HCT116 (cell line): ENCODE results near the gene GNB1L. TPM values are rescaled to one million over a fixed set of nuclear protein-coding genes. Genes with fewer than 3 reads are reported as not detected.

ENCODE experiments used
- ATAC-seq: fragments of 200-7000 bp; cut with Tn5 transposase; 2 replicates; pipeline ENCODE4 v1.9.1; 2020; ENCODE audit warnings: mild to moderate bottlenecking, moderate library complexity
- BruUV-seq: library from RNA; stranded (reverse); fragments of 400-500 nt; replicated peaks from 2 replicates; lab custom pipeline; 2021; lab: Mats Ljungman, UMichigan
- CTCF ChIA-PET: fragments of 300-600 bp; sonication (Branson Sonifier 250); formaldehyde crosslinking; loops from one replicate; lab custom pipeline; 2021; ENCODE audit warnings: antibody characterized with exemption; lab: Charles Lee
- POLR2A ChIA-PET: fragments of 300-600, 350-600 bp; sonication (Branson Sonifier 250); formaldehyde crosslinking; loops from one replicate; lab custom pipeline; 2021; ENCODE audit warnings: antibody characterized with exemption; lab: Charles Lee
- RAD21 ChIA-PET, 2 experiments: fragments of 300-600 bp; sonication (Branson Sonifier 250); formaldehyde crosslinking; loops; one replicate each; lab custom pipeline; 2023; ENCODE audit warnings: low total read pairs in 2 of 2; ENCODE audit not compliant: uncharacterized antibody in 2 of 2, unreplicated experiment in 2 of 2, low non-redundant PET in 1 of 2; lab: Charles Lee
- DNase-seq: peaks from one replicate; pipeline ENCODE4 v3.0.0-alpha.2; 2010; ENCODE audit warnings: low read depth, low spot score
- H2AFZ ChIP-seq: fragments of 200-600 bp; shearing (Covaris generic), sonication (generic); 2 replicates; pipeline ENCODE4 v1.6.1; 2017; ENCODE audit warnings: low read depth, mixed run types, mixed read lengths, antibody characterized with exemption, low read length; ENCODE audit not compliant: poor library complexity, severe bottlenecking
- H3K27ac ChIP-seq: 2 replicates; pipeline ENCODE4 v1.5.1; 2012; ENCODE audit warnings: low read depth, low read length
- H3K27me3 ChIP-seq: fragments of 200-600 bp; sonication (generic); 2 replicates; pipeline ENCODE4 v1.6.1; 2016; ENCODE audit warnings: mixed run types, low read length, mixed read lengths; ENCODE audit not compliant: insufficient read depth
- H3K36me3 ChIP-seq, 2 experiments: fragments of 200-500 bp in 1 of 2; fragments of 200-600 bp in 1 of 2; sonication (Bioruptor generic) in 1 of 2; sonication (generic) in 1 of 2; 2 replicates each; pipeline versions ENCODE4 v1.5.1 to v1.6.1; 2014 to 2016; ENCODE audit warnings: low read length in 2 of 2, inconsistent platforms in 1 of 2, mixed read lengths in 1 of 2, mixed run types in 1 of 2; ENCODE audit not compliant: insufficient read depth in 2 of 2, control insufficient read depth in 1 of 2
- H3K4me1 ChIP-seq, 2 experiments: fragments of 200-600 bp in 1 of 2; sonication (generic) in 1 of 2; 2 replicates each; pipeline versions ENCODE4 v1.5.1 to v1.6.1; 2012 to 2017; ENCODE audit warnings: low read length in 2 of 2, inconsistent platforms in 1 of 2, mild to moderate bottlenecking in 1 of 2, mixed read lengths in 1 of 2, mixed run types in 1 of 2, moderate library complexity in 1 of 2; ENCODE audit not compliant: insufficient read depth in 2 of 2, control insufficient read depth in 1 of 2
- H3K4me2 ChIP-seq: fragments of 200-600 bp; sonication (generic); 2 replicates; pipeline ENCODE4 v1.6.1; 2017; ENCODE audit warnings: mixed run types, low read length, mixed read lengths
- H3K4me3 ChIP-seq, 2 experiments: fragments of 200-600 bp in 1 of 2; sonication (generic) in 1 of 2; replicated peaks in 1 of 2; 2 replicates each; pipeline ENCODE4 v1.5.1; 2011 to 2016; ENCODE audit warnings: low read length in 2 of 2, control low read depth in 1 of 2, low read depth in 1 of 2, mild to moderate bottlenecking in 1 of 2, mixed read lengths in 1 of 2, mixed run types in 1 of 2
- H3K79me2 ChIP-seq: fragments of 200-600 bp; sonication (generic); 2 replicates; pipeline ENCODE4 v1.6.1; 2017; ENCODE audit warnings: mild to moderate bottlenecking, mixed run types, low read length, moderate library complexity, mixed read lengths; ENCODE audit not compliant: insufficient read depth
- H3K9ac ChIP-seq: fragments of 200-600 bp; sonication (generic); 2 replicates; pipeline ENCODE4 v1.6.1; 2016; ENCODE audit warnings: low read length, mixed read lengths
- H3K9me2 ChIP-seq: fragments of 200-600 bp; sonication (generic), shearing (Covaris generic); 2 replicates; pipeline ENCODE4 v1.6.1; 2017; ENCODE audit warnings: mixed run types, mild to moderate bottlenecking, moderate library complexity; ENCODE audit not compliant: insufficient read depth
- H3K9me3 ChIP-seq, 2 experiments: fragments of 200-500 bp in 1 of 2; fragments of 200-600 bp in 1 of 2; sonication (Bioruptor generic) in 1 of 2; sonication (generic) in 1 of 2; 2 replicates each; pipeline ENCODE4 v1.6.1; 2014 to 2017; ENCODE audit warnings: low read length in 2 of 2, mixed read lengths in 2 of 2, inconsistent platforms in 1 of 2, low read depth in 1 of 2, mild to moderate bottlenecking in 1 of 2, mixed run types in 1 of 2, moderate library complexity in 1 of 2; ENCODE audit not compliant: control insufficient read depth in 1 of 2, insufficient read depth in 1 of 2
- H4K20me1 ChIP-seq: fragments of 200-600 bp; sonication (generic), shearing (Covaris generic); 2 replicates; pipeline ENCODE4 v1.6.1; 2017; ENCODE audit warnings: mixed run types, mild to moderate bottlenecking, moderate library complexity; ENCODE audit not compliant: insufficient read depth
- CEBPB ChIP-seq: IDR thresholded peaks from 2 replicates; pipeline ENCODE4 v1.6.1; 2012; ENCODE audit warnings: low read depth
- CTCF ChIP-seq, 3 experiments: fragments of 200-600 bp in 1 of 3; sonication (generic) in 1 of 3; IDR thresholded peaks in 2 of 3; conservative IDR thresholded peaks in 1 of 3; 2 replicates each; pipeline ENCODE4 v1.5.1; 2012 to 2017; ENCODE audit warnings: low read depth in 2 of 3, low read length in 2 of 3, antibody characterized with exemption in 1 of 3, borderline replicate concordance in 1 of 3, control low read depth in 1 of 3, mild to moderate bottlenecking in 1 of 3, mixed read lengths in 1 of 3, mixed run types in 1 of 3, moderate library complexity in 1 of 3; ENCODE audit not compliant: insufficient read depth in 1 of 3
- EZH2 ChIP-seq: fragments of 200-600 bp; sonication (generic); IDR thresholded peaks from 2 replicates; pipeline ENCODE4 v1.6.1; 2017; ENCODE audit warnings: antibody characterized with exemption, mixed run types
- FOSL1 ChIP-seq: IDR thresholded peaks from 2 replicates; pipeline ENCODE4 v1.6.1; 2012; ENCODE audit warnings: low read depth
- JUND ChIP-seq: IDR thresholded peaks from 2 replicates; pipeline ENCODE4 v1.6.1; 2012
- POLR2A ChIP-seq: IDR thresholded peaks from 2 replicates; pipeline ENCODE4 v1.7.0; 2011; ENCODE audit warnings: borderline replicate concordance; ENCODE audit not compliant: insufficient read depth, insufficient read length; ENCODE audit errors: extremely low read depth
- RAD21 ChIP-seq: IDR thresholded peaks from 2 replicates; pipeline ENCODE4 v1.6.1; 2012; ENCODE audit warnings: low read depth, mild to moderate bottlenecking
- SRF ChIP-seq: IDR thresholded peaks from 2 replicates; pipeline ENCODE4 v1.6.1; 2012; ENCODE audit warnings: low read depth
- YY1 ChIP-seq: IDR thresholded peaks from 2 replicates; pipeline ENCODE4 v1.6.1; 2011; ENCODE audit warnings: low read length, low read depth, moderate library complexity, mild to moderate bottlenecking; ENCODE audit not compliant: insufficient replicate concordance; ENCODE audit errors: extremely low read depth
- ZFX ChIP-seq: fragments of 450-650 bp; IDR thresholded peaks from 2 replicates; pipeline ENCODE4 v1.6.1; 2017
- ZNF274 ChIP-seq: fragments of 200-500 bp; sonication (Bioruptor generic); IDR thresholded peaks from 2 replicates; pipeline ENCODE4 v1.6.1; 2014; ENCODE audit warnings: mild to moderate bottlenecking, low read depth, low read length, inconsistent platforms
- intact Hi-C: fragments of 100-400 bp; cut with micrococcal nuclease; formaldehyde crosslinking; loops from 2 replicates; pipeline ENCODE4 v1.10.0; 2022
- total RNA-seq: library from RNA; stranded (reverse); gene quantifications from one replicate; pipeline ENCODE4 v1.2.1, GENCODE V29; 2021; ENCODE audit not compliant: unreplicated experiment

The GNB1L gene
- total RNA-seq, 1 experiment from 2014 or later: 12.1 TPM

GRCh38 chr22:19840955-19841640 is 13.6 kb downstream of the GNB1L start:
- H3K36me3 ChIP-seq: no peaks in the 10 kb centered on the region
- 0 out of 2 replicates have a peak, but pooled peaks cover 5% of the 10 kb centered on the region for H3K79me2 ChIP-seq
- no peak overlapping the region for H3K9ac ChIP-seq
- H3K4me2 ChIP-seq: no peak overlapping the region
- H3K4me3 ChIP-seq: no peak overlapping the region
- TF ChIP-seq ZFX (no peak), SRF (no peak), JUND (no peak), FOSL1 (no peak), CTCF (IDR thresholded peaks at IDR 0.05 in 2 of 3, conservative IDR thresholded peaks at IDR 0.05 in 1 of 3; ENCODE audit: borderline replicate concordance in 1 of 3, insufficient read depth in 1 of 3, low read depth in 2 of 3, low read length in 2 of 3) (no peak), YY1 (no peak), RAD21 (no peak)
- DNase-seq (no peak), ATAC-seq (no peak)
- H4K20me1 ChIP-seq: no peaks in the 10 kb centered on the region
- intact Hi-C loops: no loop called here
- H3K27ac ChIP-seq: no peak overlapping the region
- BruUV-seq: no TSS peak
- POLR2A ChIA-PET: no interaction called here
- H3K9me2 ChIP-seq: no peaks in the 10 kb centered on the region
- CTCF ChIA-PET: interaction anchor here (1.2 kb wide), 1 partner anchor 85 kb away, joined by 3 read pairs; no protein-coding TSS in a partner anchor
- no peak overlapping the region for H2AFZ ChIP-seq
- peaks cover 0 to 5% of the 10 kb centered on the region in 2 experiments; a peak in 1 of 4 replicates for H3K4me1 ChIP-seq
- no peaks in the 10 kb centered on the region for H3K27me3 ChIP-seq
- no peaks in the 10 kb centered on the region for H3K9me3 ChIP-seq
- RAD21 ChIA-PET: no interaction called here

- H3K4me2 ChIP-seq: no peak overlapping the region
- no peak overlapping the region for H3K4me3 ChIP-seq
- no peaks in the 10 kb centered on the region for H3K9me3 ChIP-seq
- no peak for TF ChIP-seq POLR2A
- TF ChIP-seq RAD21: no peak
- TF ChIP-seq CEBPB: no peak
- no peak for TF ChIP-seq ZNF274
- TF ChIP-seq CTCF (IDR thresholded peaks at IDR 0.05 in 2 of 3, conservative IDR thresholded peaks at IDR 0.05 in 1 of 3; ENCODE audit: borderline replicate concordance in 1 of 3, insufficient read depth in 1 of 3, low read depth in 2 of 3, low read length in 2 of 3): no peak
- TF ChIP-seq EZH2: no peak
- no peak for TF ChIP-seq JUND
- no peak for TF ChIP-seq SRF
- intact Hi-C loops: no loop called here
- no peaks in the 10 kb centered on the region; the same call in 1 of the 2 replicates for H4K20me1 ChIP-seq
- H3K9ac ChIP-seq: no peak overlapping the region
- no peak overlapping the region for H2AFZ ChIP-seq
- no peaks in the 10 kb centered on the region for H3K36me3 ChIP-seq
- ChIA-PET POLR2A (no interaction called here), RAD21 (no interaction called here), CTCF (no interaction called here)
- no peaks in the 10 kb centered on the region for H3K27me3 ChIP-seq
- no TSS peak for BruUV-seq
- no peaks in the 10 kb centered on the region for H3K9me2 ChIP-seq
- ATAC-seq (no peak), DNase-seq (no peak)
- no peak overlapping the region for H3K27ac ChIP-seq
- H3K4me1 ChIP-seq: peaks cover 0 to 5% of the 10 kb centered on the region in 2 experiments; a peak in 1 of 4 replicates
- 0 out of 2 replicates have a peak, but pooled peaks cover 5% of the 10 kb centered on the region for H3K79me2 ChIP-seq
Observed at GRCh38 chr22:19840059-19840458, 14.6 kb downstream of the GNB1L start.
